Esophagus muscularis mucosa (tissue), 4 donors: ENCODE measurements around the gene FBXO2. TPM values are rescaled to one million over a fixed set of nuclear protein-coding genes. Genes with fewer than 3 reads are reported as not detected.

ENCODE experiments used
- DNase-seq: peaks from one replicate; pipeline ENCODE4 v3.0.0-alpha.2; 2017; ENCODE audit errors: extremely low spot score
- H3K27ac ChIP-seq, 4 donors: fragments of 200-600 bp; sonication (generic); replicated peaks in 1 of 4; 1 replicate in 3 of 4; 2 replicates in 1 of 4; pipeline ENCODE4 v1.5.1; 2016 to 2019; ENCODE audit warnings: mild to moderate bottlenecking in 1 of 4
- H3K27me3 ChIP-seq, 4 donors: fragments of 200-600 bp; sonication (generic); one replicate each; pipeline versions ENCODE4 v1.5.1 to v1.6.0; 2016 to 2019
- H3K36me3 ChIP-seq, 4 donors: fragments of 200-600 bp; sonication (generic); one replicate each; pipeline ENCODE4 v1.5.1; 2016 to 2019
- H3K4me1 ChIP-seq, 4 donors: fragments of 200-600 bp; sonication (generic); one replicate each; pipeline ENCODE4 v1.5.1; 2016 to 2019
- H3K4me3 ChIP-seq, 4 donors: fragments of 200-600 bp; sonication (generic); 1 replicate in 2 of 4; 2 replicates in 2 of 4; pipeline ENCODE4 v1.5.1; 2016 to 2019; ENCODE audit warnings: mild to moderate bottlenecking in 4 of 4, moderate library complexity in 1 of 4
- H3K9me3 ChIP-seq, 4 donors: fragments of 200-600 bp; sonication (generic); 1 replicate in 3 of 4; 2 replicates in 1 of 4; pipeline ENCODE4 v1.5.1; 2016 to 2019
- CTCF ChIP-seq, 3 experiments: fragments of 200-600 bp in 2 of 3; fragments of 450-650 bp in 1 of 3; sonication (generic) in 2 of 3; IDR thresholded peaks; one replicate each; pipeline ENCODE4 v1.5.1; 2017 to 2019; ENCODE audit warnings: antibody characterized with exemption in 3 of 3, mild to moderate bottlenecking in 2 of 3, moderate library complexity in 1 of 3
- EP300 ChIP-seq: sonication (generic); formaldehyde crosslinking; IDR thresholded peaks from one replicate; pipeline ENCODE4 v1.6.1; 2017; ENCODE audit warnings: antibody characterized with exemption
- POLR2A ChIP-seq: fragments of 450-650 bp; IDR thresholded peaks from one replicate; pipeline ENCODE4 v1.6.1; 2017; ENCODE audit warnings: antibody characterized with exemption, moderate library complexity, mild to moderate bottlenecking, low read depth
- POLR2AphosphoS5 ChIP-seq, 2 donors: sonication (generic); formaldehyde crosslinking; IDR thresholded peaks; one replicate each; pipeline ENCODE4 v1.6.1; 2017; ENCODE audit warnings: antibody characterized with exemption in 2 of 2
- WGBS: methylation state at CpG from one replicate; pipeline ENCODE4 v1.1.5; 2018; 5-methylcytosine and 5-hydroxymethylcytosine counted together
- intact Hi-C: fragments of 100-400 bp; cut with DNase I; formaldehyde crosslinking; loops from one replicate; pipeline ENCODE4 v1.15.1; 2023
- total RNA-seq, 4 donors: library from RNA; depleted of rRNA; stranded (reverse); fragments of >200 nt; gene quantifications; one replicate each; pipeline versions ENCODE4 v1.1.0 to v1.2.1, GENCODE V29; 2016

Gene FBXO2
- total RNA-seq, 4 donors from 2014 or later, result 3.1 to 12.0 (median 8.3) TPM

GRCh38 chr1:11649237-11649623, 5.0 kb downstream of the FBXO2 start:
- intact Hi-C loops, result no loop called here

GRCh38 chr1:11648732-11649158, 5.5 kb downstream of the FBXO2 start:
- Histone ChIP-seq H3K27ac (no peak overlapping the region), H3K4me3 (peak overlapping the region in 3 of 4 donors; percentile 5 to 27 (median 15)), H3K4me1 (peaks cover 27 to 43% (median 38%) of the 10 kb centered on the region in 4 donors), H3K9me3 (no peaks in the 10 kb centered on the region), H3K27me3 (peaks cover 0 to 55% (median 9%) of the 10 kb centered on the region in 4 donors), H3K36me3 (no peaks in the 10 kb centered on the region)
- no peak for DNase-seq
- TF ChIP-seq EP300, result no peak
- TF ChIP-seq CTCF (IDR thresholded peaks at IDR 0.05), result no peak
- TF ChIP-seq POLR2AphosphoS5 (IDR thresholded peaks at IDR 0.05), result no peak
- TF ChIP-seq POLR2A, result no peak
- intact Hi-C loops, result no loop called here
- 10% methylated on average over 2 of the region's 30 CpGs for WGBS

More at GRCh38 chr1:11649237-11649623, 5.0 kb downstream of the FBXO2 start:
- TF ChIP-seq POLR2A, result no peak
- Histone ChIP-seq H3K9me3 (no peaks in the 10 kb centered on the region), H3K36me3 (no peaks in the 10 kb centered on the region), H3K27ac (no peak overlapping the region), H3K4me3 (peak overlapping the region in 3 of 4 donors; percentile 5 to 27 (median 15)), H3K27me3 (peaks cover 0 to 51% (median 9%) of the 10 kb centered on the region in 4 donors), H3K4me1 (peaks cover 31 to 48% (median 43%) of the 10 kb centered on the region in 4 donors)
- WGBS, result 14% methylated on average over 9 of the region's 9 CpGs
- no peak for DNase-seq

GRCh38 chr1:11648039-11648438, 6.2 kb downstream of the FBXO2 start:
- no peak overlapping the region for H3K4me3 ChIP-seq
- H3K9me3 ChIP-seq, result no peaks in the 10 kb centered on the region
- intact Hi-C loops, result no loop called here
- no peak overlapping the region for H3K27ac ChIP-seq
- TF ChIP-seq POLR2A (no peak), EP300 (no peak), POLR2AphosphoS5 (IDR thresholded peaks at IDR 0.05) (no peak), CTCF (IDR thresholded peaks at IDR 0.05) (no peak)
- 8% methylated on average over 3 of the region's 6 CpGs for WGBS
- no peak for DNase-seq
- peaks cover 27 to 39% (median 33%) of the 10 kb centered on the region in 4 donors for H3K4me1 ChIP-seq
- peaks cover 0 to 61% (median 9%) of the 10 kb centered on the region in 4 donors for H3K27me3 ChIP-seq
- H3K36me3 ChIP-seq, result no peaks in the 10 kb centered on the region

- intact Hi-C loops, result loop anchor here (2.0 kb wide), 1 partner anchor 609 kb away; no protein-coding TSS in a partner anchor
- no peak for TF ChIP-seq POLR2AphosphoS5 (IDR thresholded peaks at IDR 0.05)
- no peak for TF ChIP-seq EP300
- TF ChIP-seq CTCF (IDR thresholded peaks at IDR 0.05), result no peak
- no peak for TF ChIP-seq POLR2A
- H3K27ac ChIP-seq, result no peak overlapping the region
- 92% methylated on average over 7 of the region's 7 CpGs for WGBS
- no peaks in the 10 kb centered on the region for H3K36me3 ChIP-seq
- DNase-seq, result no peak
- H3K4me3 ChIP-seq, result no peak overlapping the region
- peaks cover 27 to 39% (median 33%) of the 10 kb centered on the region in 4 donors for H3K4me1 ChIP-seq
- peaks cover 0 to 66% (median 9%) of the 10 kb centered on the region in 4 donors for H3K27me3 ChIP-seq
- H3K9me3 ChIP-seq, result no peaks in the 10 kb centered on the region
Observed at GRCh38 chr1:11647333-11647732, 6.9 kb downstream of the FBXO2 start.

GRCh38 chr1:11646317-11646716, 7.9 kb downstream of the FBXO2 start:
- TF ChIP-seq POLR2A (no peak), POLR2AphosphoS5 (IDR thresholded peaks at IDR 0.05) (no peak), CTCF (IDR thresholded peaks at IDR 0.05) (no peak), EP300 (no peak)
- Histone ChIP-seq H3K4me1 (peaks cover 27 to 39% (median 33%) of the 10 kb centered on the region in 4 donors), H3K9me3 (no peaks in the 10 kb centered on the region), H3K27ac (no peak overlapping the region), H3K4me3 (no peak overlapping the region), H3K27me3 (peaks cover 0 to 76% (median 9%) of the 10 kb centered on the region in 4 donors), H3K36me3 (no peaks in the 10 kb centered on the region)
- 82% methylated on average over 9 of the region's 9 CpGs for WGBS
- intact Hi-C loops, result loop anchor here (2.0 kb wide), 1 partner anchor 608 kb away; no protein-coding TSS in a partner anchor
- DNase-seq, result no peak
